Neural progenitor cell (in vitro differentiated cells): ENCODE measurements around the gene SMIM41. TPM values are rescaled to one million over a fixed set of nuclear protein-coding genes. Genes with fewer than 3 reads are reported as not detected.

Experiments
- DNase-seq: peaks from one replicate; pipeline ENCODE4 v3.0.0-alpha.2; 2016; ENCODE audit warnings: low spot score
- H2AFZ ChIP-seq: fragments of 200-600 bp; sonication (generic); replicated peaks from 2 replicates; pipeline ENCODE4 v1.6.1; 2016; ENCODE audit warnings: antibody characterized with exemption
- H3F3A ChIP-seq: fragments of 200-600 bp; sonication (generic); 2 replicates; pipeline ENCODE4 v1.6.1; 2016; ENCODE audit warnings: antibody characterized with exemption, low read depth
- H3K27ac ChIP-seq: fragments of 200-600 bp; sonication (generic); 2 replicates; pipeline ENCODE4 v1.5.1; 2016; ENCODE audit warnings: mild to moderate bottlenecking
- H3K27me3 ChIP-seq: fragments of 200-600 bp; sonication (generic); 2 replicates; pipeline ENCODE4 v1.6.1; 2016; ENCODE audit warnings: mild to moderate bottlenecking, moderate library complexity
- H3K36me3 ChIP-seq: fragments of 200-600 bp; sonication (generic); 2 replicates; pipeline ENCODE4 v1.5.1; 2016
- H3K4me1 ChIP-seq: fragments of 200-600 bp; sonication (generic); 2 replicates; pipeline ENCODE4 v1.6.1; 2016; ENCODE audit warnings: mixed run types
- H3K4me2 ChIP-seq: fragments of 200-600 bp; sonication (generic); 2 replicates; pipeline ENCODE4 v1.6.1; 2016
- H3K4me3 ChIP-seq: fragments of 200-600 bp; sonication (generic); 2 replicates; pipeline ENCODE4 v1.5.1; 2016
- H3K79me2 ChIP-seq: fragments of 200-600 bp; sonication (generic); 2 replicates; pipeline ENCODE4 v1.6.1; 2016; ENCODE audit warnings: low read depth
- H3K9ac ChIP-seq: fragments of 200-600 bp; sonication (generic); 2 replicates; pipeline ENCODE4 v1.6.1; 2016
- H3K9me3 ChIP-seq: fragments of 200-600 bp; sonication (generic); 2 replicates; pipeline ENCODE4 v1.5.1; 2016; ENCODE audit warnings: low read depth
- H4K20me1 ChIP-seq: fragments of 200-600 bp; sonication (generic); 2 replicates; pipeline ENCODE4 v1.6.1; 2016; ENCODE audit warnings: low read depth
- H3K27ac Mint-ChIP-seq: 3 replicates; pipeline ENCODE4 v1.8.0; 2021; ENCODE audit warnings: mixed read lengths
- H3K27me3 Mint-ChIP-seq: 2 replicates; pipeline ENCODE4 v1.8.0; 2022; ENCODE audit warnings: low read depth, mild to moderate bottlenecking, inconsistent platforms, moderate library complexity, mixed read lengths; ENCODE audit not compliant: insufficient read depth
- H3K36me3 Mint-ChIP-seq: 3 replicates; pipeline ENCODE4 v1.8.0; 2021; ENCODE audit warnings: mixed read lengths
- H3K4me1 Mint-ChIP-seq: 3 replicates; pipeline ENCODE4 v1.8.0; 2021; ENCODE audit warnings: mixed read lengths
- H3K4me3 Mint-ChIP-seq: 3 replicates; pipeline ENCODE4 v1.8.0; 2021; ENCODE audit warnings: mild to moderate bottlenecking, moderate library complexity, mixed read lengths
- H3K9me3 Mint-ChIP-seq: 3 replicates; pipeline ENCODE4 v1.8.0; 2020; ENCODE audit warnings: mixed read lengths
- EZH2 ChIP-seq: fragments of 200-600 bp; sonication (generic); IDR thresholded peaks from 2 replicates; pipeline ENCODE4 v1.6.1; 2017; ENCODE audit warnings: antibody characterized with exemption, mild to moderate bottlenecking, moderate library complexity
- EZH2phosphoT487 ChIP-seq: fragments of 200-600 bp; sonication (generic); IDR thresholded peaks from 2 replicates; pipeline ENCODE4 v1.6.1; 2017; ENCODE audit warnings: antibody characterized with exemption
- total RNA-seq: library from RNA; depleted of rRNA; stranded (reverse); fragments of >200 nt; gene quantifications from 2 replicates; pipeline ENCODE4 v1.2.3, GENCODE V29; 2015; ENCODE audit warnings: low replicate concordance
- TF ChIP-seq, protein P1 (sequence below): fragments of 200-600 bp; sonication (generic); IDR thresholded peaks from 2 replicates; pipeline ENCODE4 v1.5.1; 2017; ENCODE audit warnings: antibody characterized with exemption, mild to moderate bottlenecking

Gene SMIM41
- total RNA-seq, 1 donor from 2014 or later: not detected

DNA sequence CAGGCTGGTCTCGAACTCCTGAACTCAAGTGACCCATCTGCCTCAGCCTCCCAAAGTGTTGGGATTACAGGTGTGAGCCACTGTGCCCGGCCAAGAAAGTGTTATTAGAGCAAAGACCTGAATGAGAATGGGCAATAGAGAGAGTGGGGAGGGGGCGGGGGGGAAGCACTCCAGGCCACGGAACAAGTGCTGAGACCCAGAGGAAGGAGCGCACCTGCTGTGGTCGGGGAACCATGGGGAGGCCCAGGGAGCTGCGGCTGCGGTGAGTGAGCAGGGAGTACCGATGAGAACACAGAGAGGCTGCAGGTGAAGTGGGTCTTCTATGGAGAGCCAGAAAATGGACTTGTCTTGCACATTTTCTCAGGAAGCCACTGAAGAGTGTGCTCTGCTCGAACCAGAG is 10.8 kb downstream of the SMIM41 start:
- Histone ChIP-seq H3K79me2 (no peaks in the 10 kb centered on the region), H3F3A (no peaks in the 10 kb centered on the region), H2AFZ (no peak overlapping the region), H3K4me2 (no peak overlapping the region), H3K4me3 (no peak overlapping the region), H3K36me3 (no peaks in the 10 kb centered on the region), H3K4me1 (no peaks in the 10 kb centered on the region), H3K9ac (no peak overlapping the region), H3K27me3 (no peaks in the 10 kb centered on the region), H3K9me3 (no peaks in the 10 kb centered on the region), H3K27ac (no peak overlapping the region), H4K20me1 (no peaks in the 10 kb centered on the region)
- Mint-ChIP-seq H3K27me3 (peaks cover 11% of the 10 kb centered on the region), H3K27ac (no peak overlapping the region), H3K4me1 (peaks cover 6% of the 10 kb centered on the region), H3K9me3 (peaks cover 5% of the 10 kb centered on the region), H3K36me3 (no peaks in the 10 kb centered on the region), H3K4me3 (no peak overlapping the region)
- no peak for TF ChIP-seq EZH2
- TF ChIP-seq EZH2phosphoT487: no peak
- TF ChIP-seq, protein P1, sequence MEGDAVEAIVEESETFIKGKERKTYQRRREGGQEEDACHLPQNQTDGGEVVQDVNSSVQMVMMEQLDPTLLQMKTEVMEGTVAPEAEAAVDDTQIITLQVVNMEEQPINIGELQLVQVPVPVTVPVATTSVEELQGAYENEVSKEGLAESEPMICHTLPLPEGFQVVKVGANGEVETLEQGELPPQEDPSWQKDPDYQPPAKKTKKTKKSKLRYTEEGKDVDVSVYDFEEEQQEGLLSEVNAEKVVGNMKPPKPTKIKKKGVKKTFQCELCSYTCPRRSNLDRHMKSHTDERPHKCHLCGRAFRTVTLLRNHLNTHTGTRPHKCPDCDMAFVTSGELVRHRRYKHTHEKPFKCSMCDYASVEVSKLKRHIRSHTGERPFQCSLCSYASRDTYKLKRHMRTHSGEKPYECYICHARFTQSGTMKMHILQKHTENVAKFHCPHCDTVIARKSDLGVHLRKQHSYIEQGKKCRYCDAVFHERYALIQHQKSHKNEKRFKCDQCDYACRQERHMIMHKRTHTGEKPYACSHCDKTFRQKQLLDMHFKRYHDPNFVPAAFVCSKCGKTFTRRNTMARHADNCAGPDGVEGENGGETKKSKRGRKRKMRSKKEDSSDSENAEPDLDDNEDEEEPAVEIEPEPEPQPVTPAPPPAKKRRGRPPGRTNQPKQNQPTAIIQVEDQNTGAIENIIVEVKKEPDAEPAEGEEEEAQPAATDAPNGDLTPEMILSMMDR: no peak
- DNase-seq: no peak

DNA sequence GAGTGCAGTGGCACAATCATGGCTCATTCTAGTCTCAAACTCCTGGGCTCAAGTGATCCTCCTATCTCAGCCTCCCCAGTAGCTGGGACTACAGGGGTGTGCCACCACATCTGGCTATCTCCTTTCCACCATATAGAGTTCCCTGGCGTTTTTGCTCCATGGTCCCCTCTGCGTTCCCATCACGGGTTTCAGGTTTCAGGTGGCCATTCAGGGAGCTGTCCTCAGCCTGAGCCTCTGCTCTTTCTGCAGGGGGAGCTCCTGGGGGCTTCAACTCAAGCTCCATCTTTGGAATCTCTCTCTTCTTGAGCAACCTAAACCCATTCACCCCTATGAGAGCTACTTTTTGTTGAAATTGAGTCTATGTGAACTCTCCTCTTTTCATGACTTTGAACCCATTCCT is 11.6 kb downstream of the SMIM41 start:
- H3K79me2 ChIP-seq: no peaks in the 10 kb centered on the region
- no peak overlapping the region for H2AFZ ChIP-seq
- H3K27ac ChIP-seq: no peak overlapping the region
- no peak for DNase-seq
- H3K27ac Mint-ChIP-seq: no peak overlapping the region
- no peaks in the 10 kb centered on the region for H3K36me3 ChIP-seq
- peaks cover 6% of the 10 kb centered on the region for H3K4me1 Mint-ChIP-seq
- no peak overlapping the region for H3K4me2 ChIP-seq
- TF ChIP-seq EZH2phosphoT487 (no peak), EZH2 (no peak)
- TF ChIP-seq, protein P1: no peak
- no peaks in the 10 kb centered on the region for H3K4me1 ChIP-seq
- H3K9me3 Mint-ChIP-seq: peaks cover 5% of the 10 kb centered on the region
- no peak overlapping the region for H3K4me3 Mint-ChIP-seq
- H3K27me3 ChIP-seq: no peaks in the 10 kb centered on the region
- no peaks in the 10 kb centered on the region for H4K20me1 ChIP-seq
- H3K36me3 Mint-ChIP-seq: no peaks in the 10 kb centered on the region
- H3K9me3 ChIP-seq: no peaks in the 10 kb centered on the region
- H3F3A ChIP-seq: no peaks in the 10 kb centered on the region
- no peak overlapping the region for H3K9ac ChIP-seq
- no peak overlapping the region for H3K4me3 ChIP-seq
- H3K27me3 Mint-ChIP-seq: peaks cover 11% of the 10 kb centered on the region

DNA sequence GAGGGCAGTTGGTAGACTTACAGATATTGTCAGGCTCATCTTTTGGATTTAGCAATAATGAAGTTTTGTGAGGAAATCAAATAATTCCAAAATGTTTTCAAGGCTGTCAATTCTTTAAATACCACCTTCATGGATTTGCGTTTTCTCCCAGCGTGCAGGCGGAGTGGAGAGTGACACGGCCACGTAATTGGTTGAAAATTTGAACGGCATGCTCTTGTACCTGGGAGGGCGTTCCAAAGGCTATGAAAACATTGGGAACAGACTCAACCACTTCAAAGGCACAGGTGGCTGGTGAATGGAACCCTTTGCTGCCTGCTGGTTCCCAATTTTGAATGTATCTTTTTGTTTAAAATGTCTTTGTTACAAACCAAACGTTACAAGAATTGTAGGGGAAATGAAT is 12.4 kb downstream of the SMIM41 start:
- Histone ChIP-seq H3K79me2 (no peaks in the 10 kb centered on the region), H3F3A (no peaks in the 10 kb centered on the region), H4K20me1 (no peaks in the 10 kb centered on the region), H3K9me3 (no peaks in the 10 kb centered on the region), H3K27me3 (peaks cover 5% of the 10 kb centered on the region), H3K4me2 (no peak overlapping the region), H3K27ac (no peak overlapping the region), H3K4me3 (no peak overlapping the region), H2AFZ (no peak overlapping the region), H3K9ac (no peak overlapping the region), H3K36me3 (no peaks in the 10 kb centered on the region), H3K4me1 (no peaks in the 10 kb centered on the region)
- no peak overlapping the region for H3K27ac Mint-ChIP-seq
- H3K4me1 Mint-ChIP-seq: no peaks in the 10 kb centered on the region
- H3K4me3 Mint-ChIP-seq: no peak overlapping the region
- no peak for DNase-seq
- H3K27me3 Mint-ChIP-seq: peaks cover 13% of the 10 kb centered on the region
- no peaks in the 10 kb centered on the region for H3K36me3 Mint-ChIP-seq
- peaks cover 5% of the 10 kb centered on the region for H3K9me3 Mint-ChIP-seq
- TF ChIP-seq, protein P1: no peak
- TF ChIP-seq EZH2phosphoT487: no peak
- TF ChIP-seq EZH2: no peak
